Activated T-cell treated with anti-CD3 and anti-CD28 coated beads, Interleukin-2, amount 50 U/mL, for 24 hours (primary cell): Measurements from ENCODE around the gene ESPN.

Experiments used
- DNase-seq: peaks from one replicate; pipeline ENCODE4 v3.0.0-alpha.2; 2020
- H3K27ac Mint-ChIP-seq: 2 replicates; pipeline ENCODE4 v1.8.0; 2020; ENCODE audit warnings: mild to moderate bottlenecking, mixed read lengths
- H3K27me3 Mint-ChIP-seq: 2 replicates; pipeline ENCODE4 v1.8.0; 2020; ENCODE audit warnings: mixed read lengths
- H3K36me3 Mint-ChIP-seq: 2 replicates; pipeline ENCODE4 v1.8.0; 2020; ENCODE audit warnings: low read depth, mixed read lengths
- H3K4me1 Mint-ChIP-seq: 2 replicates; pipeline ENCODE4 v1.8.0; 2020; ENCODE audit warnings: low read depth, mixed read lengths
- H3K4me3 Mint-ChIP-seq: 2 replicates; pipeline ENCODE4 v1.8.0; 2020; ENCODE audit warnings: mild to moderate bottlenecking, moderate library complexity, mixed read lengths
- H3K9me3 Mint-ChIP-seq: 2 replicates; pipeline ENCODE4 v1.8.0; 2020; ENCODE audit warnings: mixed read lengths

ESPN gene, protein sequence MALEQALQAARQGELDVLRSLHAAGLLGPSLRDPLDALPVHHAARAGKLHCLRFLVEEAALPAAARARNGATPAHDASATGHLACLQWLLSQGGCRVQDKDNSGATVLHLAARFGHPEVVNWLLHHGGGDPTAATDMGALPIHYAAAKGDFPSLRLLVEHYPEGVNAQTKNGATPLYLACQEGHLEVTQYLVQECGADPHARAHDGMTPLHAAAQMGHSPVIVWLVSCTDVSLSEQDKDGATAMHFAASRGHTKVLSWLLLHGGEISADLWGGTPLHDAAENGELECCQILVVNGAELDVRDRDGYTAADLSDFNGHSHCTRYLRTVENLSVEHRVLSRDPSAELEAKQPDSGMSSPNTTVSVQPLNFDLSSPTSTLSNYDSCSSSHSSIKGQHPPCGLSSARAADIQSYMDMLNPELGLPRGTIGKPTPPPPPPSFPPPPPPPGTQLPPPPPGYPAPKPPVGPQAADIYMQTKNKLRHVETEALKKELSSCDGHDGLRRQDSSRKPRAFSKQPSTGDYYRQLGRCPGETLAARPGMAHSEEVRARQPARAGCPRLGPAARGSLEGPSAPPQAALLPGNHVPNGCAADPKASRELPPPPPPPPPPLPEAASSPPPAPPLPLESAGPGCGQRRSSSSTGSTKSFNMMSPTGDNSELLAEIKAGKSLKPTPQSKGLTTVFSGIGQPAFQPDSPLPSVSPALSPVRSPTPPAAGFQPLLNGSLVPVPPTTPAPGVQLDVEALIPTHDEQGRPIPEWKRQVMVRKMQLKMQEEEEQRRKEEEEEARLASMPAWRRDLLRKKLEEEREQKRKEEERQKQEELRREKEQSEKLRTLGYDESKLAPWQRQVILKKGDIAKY

GRCh38 chr1:6424619-6425593, at the start of gene ESPN:
ESPN (plus strand) TSS chr1:6424776; CDS start chr1:6424956, 180 bp downstream.
- Mint-ChIP-seq H3K4me3 (peak within 1 kb of the TSS; percentile 26), H3K27ac (no peak within 1 kb of the TSS), H3K9me3 (no peaks in the 10 kb centered on the region), H3K4me1 (peaks cover 13% of the 10 kb centered on the region), H3K36me3 (no peaks in the 10 kb centered on the region), H3K27me3 (peaks cover 61% of the 10 kb centered on the region)
- DNase-seq = peak; percentile 58

- no peak for DNase-seq
- H3K4me3 Mint-ChIP-seq = no peak overlapping the region
- peaks cover 2% of the 10 kb centered on the region for H3K4me1 Mint-ChIP-seq
- no peak overlapping the region for H3K27ac Mint-ChIP-seq
- H3K36me3 Mint-ChIP-seq = peaks cover 4% of the 10 kb centered on the region
- H3K27me3 Mint-ChIP-seq = no peaks in the 10 kb centered on the region
- peaks cover 2% of the 10 kb centered on the region for H3K9me3 Mint-ChIP-seq
Observed at GRCh38 chr1:6378096-6378746, 46.4 kb upstream of the ESPN start.

- Mint-ChIP-seq H3K36me3 (peaks cover 8% of the 10 kb centered on the region), H3K27ac (no peak overlapping the region), H3K9me3 (peaks cover 2% of the 10 kb centered on the region), H3K27me3 (no peaks in the 10 kb centered on the region), H3K4me3 (no peak overlapping the region), H3K4me1 (no peaks in the 10 kb centered on the region)
- DNase-seq = no peak
Observed at GRCh38 chr1:6380037-6380436, 44.5 kb upstream of the ESPN start.

DNA sequence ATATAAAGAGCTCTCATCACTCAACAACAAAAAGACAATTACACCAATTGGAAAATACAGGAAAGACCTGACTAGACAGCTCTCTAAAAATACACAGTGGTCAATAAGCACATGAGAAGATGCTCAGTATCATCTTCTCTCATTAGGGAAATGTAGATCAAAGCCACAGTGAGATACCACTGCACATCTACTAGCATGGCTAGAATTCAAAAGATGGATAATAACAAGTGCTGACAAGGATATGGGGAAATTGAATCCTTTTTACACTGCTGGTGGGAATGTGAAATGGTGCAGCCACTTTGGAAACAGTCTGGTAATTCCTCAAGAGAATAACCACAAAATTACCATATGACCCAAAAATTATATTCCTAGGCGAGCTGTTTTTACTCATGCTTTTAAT, 40.4 kb upstream of the ESPN start:
- no peak for DNase-seq
- Mint-ChIP-seq H3K4me1 (no peaks in the 10 kb centered on the region), H3K4me3 (no peak overlapping the region), H3K27me3 (no peaks in the 10 kb centered on the region), H3K9me3 (peaks cover 2% of the 10 kb centered on the region), H3K36me3 (peaks cover 14% of the 10 kb centered on the region), H3K27ac (no peak overlapping the region)

- Mint-ChIP-seq H3K27me3 (no peaks in the 10 kb centered on the region), H3K9me3 (peaks cover under 1% of the 10 kb centered on the region), H3K36me3 (peaks cover 14% of the 10 kb centered on the region), H3K27ac (no peak overlapping the region), H3K4me3 (no peak overlapping the region), H3K4me1 (peaks cover 3% of the 10 kb centered on the region)
- no peak for DNase-seq
Observed at GRCh38 chr1:6384962-6385361, 39.6 kb upstream of the ESPN start.

DNA sequence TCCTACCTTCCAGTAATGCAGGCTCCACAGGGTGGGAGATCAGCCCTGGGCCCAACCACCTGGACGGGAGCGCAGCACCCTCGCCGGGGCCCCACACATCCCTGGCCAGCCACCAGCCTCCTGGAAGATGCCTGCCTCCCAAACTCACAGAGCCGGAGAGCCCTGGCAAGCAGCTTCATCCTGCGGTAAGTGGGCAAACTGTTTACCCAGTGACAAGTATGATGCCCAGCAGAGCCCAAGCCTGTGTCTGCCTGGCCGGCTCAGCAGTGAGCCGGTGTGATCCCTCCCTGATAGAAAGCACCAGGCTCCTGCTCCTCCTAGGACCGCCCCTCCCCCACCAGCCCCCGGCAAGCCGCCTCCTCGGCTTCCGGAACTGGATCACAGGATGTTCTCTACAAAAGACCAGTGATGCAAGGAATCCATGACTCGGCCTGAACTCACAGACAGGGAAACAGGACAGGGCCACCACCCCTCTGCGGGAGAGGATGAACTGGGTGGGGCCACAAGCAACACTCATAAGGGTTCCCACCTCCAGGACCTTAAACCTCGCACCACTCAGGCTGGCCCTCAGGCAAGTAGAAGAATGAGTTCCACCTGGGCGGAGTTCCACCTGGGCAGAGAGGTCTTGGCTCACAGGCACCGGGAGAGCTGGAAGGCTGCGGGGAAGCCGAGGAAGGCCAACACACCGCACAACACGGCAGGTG, 38.9 kb upstream of the ESPN start:
- peaks cover 5% of the 10 kb centered on the region for H3K4me1 Mint-ChIP-seq
- peaks cover 15% of the 10 kb centered on the region for H3K36me3 Mint-ChIP-seq
- H3K4me3 Mint-ChIP-seq = no peak overlapping the region
- H3K9me3 Mint-ChIP-seq = no peaks in the 10 kb centered on the region
- H3K27ac Mint-ChIP-seq = no peak overlapping the region
- no peaks in the 10 kb centered on the region for H3K27me3 Mint-ChIP-seq
- DNase-seq = no peak

DNA sequence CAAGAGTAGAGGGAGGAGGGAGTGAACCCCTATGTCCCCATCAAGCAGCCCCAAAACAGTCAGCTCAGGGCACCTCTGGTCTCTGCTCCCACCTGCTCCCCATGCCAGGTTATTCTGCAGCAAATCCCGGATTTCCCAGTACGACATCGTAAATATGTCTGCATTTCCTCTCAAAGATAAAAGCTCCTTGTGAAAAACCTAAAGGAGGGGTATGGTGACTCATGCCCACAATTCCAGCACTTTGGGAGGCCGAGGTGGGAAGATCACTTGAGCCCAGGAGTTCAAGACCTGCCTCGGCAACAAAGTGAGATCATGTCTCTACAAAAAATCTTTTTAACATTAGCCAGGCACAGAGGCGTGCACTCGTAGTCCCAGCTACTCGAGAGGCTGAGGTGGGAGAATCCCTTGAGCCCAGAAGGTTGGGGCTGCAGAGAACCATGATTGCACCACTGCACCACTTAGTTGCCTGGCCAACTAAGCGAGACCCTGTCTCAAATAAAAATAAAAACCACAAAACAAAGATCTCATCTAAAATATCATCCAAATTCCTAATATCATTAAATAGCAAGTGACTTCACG, 38.1 kb upstream of the ESPN start:
- Mint-ChIP-seq H3K27me3 (no peaks in the 10 kb centered on the region), H3K4me1 (peaks cover 7% of the 10 kb centered on the region), H3K9me3 (no peaks in the 10 kb centered on the region), H3K4me3 (no peak overlapping the region), H3K36me3 (peaks cover 15% of the 10 kb centered on the region), H3K27ac (no peak overlapping the region)
- DNase-seq = no peak

- Mint-ChIP-seq H3K9me3 (no peaks in the 10 kb centered on the region), H3K27me3 (no peaks in the 10 kb centered on the region), H3K27ac (no peak overlapping the region), H3K4me3 (no peak overlapping the region), H3K4me1 (peaks cover 26% of the 10 kb centered on the region), H3K36me3 (peaks cover 20% of the 10 kb centered on the region)
- no peak for DNase-seq
Observed at GRCh38 chr1:6389971-6390370, 34.6 kb upstream of the ESPN start.

DNA sequence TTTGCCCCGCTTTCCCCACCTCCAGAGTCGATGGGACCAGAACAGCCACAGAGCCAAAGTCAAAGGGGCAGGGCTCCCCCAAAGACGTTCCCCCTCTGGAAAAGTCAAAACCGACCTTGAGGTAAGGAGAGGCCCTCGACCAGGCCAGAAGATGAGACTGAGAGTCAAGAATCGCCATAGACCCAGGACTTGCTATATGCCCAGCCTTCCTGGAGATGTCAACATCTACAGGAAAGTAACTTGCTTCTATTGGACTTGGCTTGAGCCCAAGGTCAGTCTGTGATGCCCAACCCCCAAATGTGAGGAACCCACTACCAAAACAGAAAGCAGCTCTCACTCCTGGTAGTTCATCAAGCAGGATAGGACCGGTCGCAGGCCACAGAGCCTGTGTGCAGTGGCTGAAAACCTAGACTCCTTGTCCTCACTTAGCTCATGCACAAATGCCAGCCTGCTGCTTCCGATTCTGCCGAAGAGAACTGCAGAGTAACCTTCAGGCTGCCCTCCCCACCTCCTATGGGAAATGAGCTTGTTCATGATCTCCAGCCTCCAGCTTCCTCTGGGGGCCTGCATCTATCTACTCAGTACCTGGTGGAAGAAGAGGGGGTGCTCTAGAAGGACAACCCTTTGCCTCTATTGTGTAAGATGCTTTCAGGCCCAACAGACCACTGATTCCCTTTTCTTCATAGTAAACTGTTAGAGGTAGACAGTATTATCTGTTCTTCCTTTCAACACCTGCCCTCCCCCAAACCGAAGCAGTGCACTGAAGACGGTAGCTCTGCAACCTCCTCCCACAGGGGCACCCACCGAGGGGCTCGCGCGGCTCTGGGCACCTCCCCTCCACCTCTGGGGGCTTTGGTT, 32.4 kb upstream of the ESPN start:
- peaks cover 30% of the 10 kb centered on the region for H3K4me1 Mint-ChIP-seq
- H3K27me3 Mint-ChIP-seq = no peaks in the 10 kb centered on the region
- H3K27ac Mint-ChIP-seq = peak overlapping the region; percentile 77
- no peak for DNase-seq
- peak overlapping the region; percentile 86 for H3K4me3 Mint-ChIP-seq
- peaks cover 15% of the 10 kb centered on the region for H3K36me3 Mint-ChIP-seq
- H3K9me3 Mint-ChIP-seq = no peaks in the 10 kb centered on the region

DNA sequence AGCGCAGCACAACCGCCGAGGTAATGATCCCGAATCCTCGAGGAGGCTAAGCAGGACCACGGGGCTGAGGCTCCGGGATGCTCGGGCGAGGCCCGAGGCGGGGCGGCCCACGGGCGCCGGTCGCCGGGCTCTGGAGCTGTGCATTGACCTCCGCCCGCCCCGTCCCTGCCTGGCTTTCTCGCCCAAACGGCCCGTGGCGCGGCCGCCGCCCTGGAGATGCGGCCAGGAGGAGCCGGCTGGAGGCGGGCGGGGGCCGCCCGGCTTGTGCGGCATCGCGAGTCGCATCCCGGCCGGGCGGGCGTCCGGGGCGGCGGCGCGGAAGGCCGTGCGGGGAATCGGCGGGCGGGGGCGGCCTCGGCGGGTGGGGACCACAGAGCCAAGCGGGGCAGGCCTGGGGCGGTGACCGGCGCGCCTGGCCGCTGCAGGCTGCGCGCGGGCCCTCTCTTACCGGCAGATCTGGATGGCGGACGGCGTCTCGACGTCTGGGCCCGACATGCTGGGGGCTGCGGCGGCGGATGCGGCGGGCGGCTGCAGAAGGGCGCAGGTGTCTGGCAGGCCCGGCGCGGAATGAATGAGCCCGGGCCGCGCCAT, 31.7 kb upstream of the ESPN start:
- DNase-seq = no peak
- peak overlapping the region; percentile 86 for H3K4me3 Mint-ChIP-seq
- H3K4me1 Mint-ChIP-seq = peaks cover 30% of the 10 kb centered on the region
- peak overlapping the region; percentile 92 for H3K27ac Mint-ChIP-seq
- no peaks in the 10 kb centered on the region for H3K9me3 Mint-ChIP-seq
- no peaks in the 10 kb centered on the region for H3K27me3 Mint-ChIP-seq
- H3K36me3 Mint-ChIP-seq = peaks cover 15% of the 10 kb centered on the region

- Mint-ChIP-seq H3K9me3 (no peaks in the 10 kb centered on the region), H3K27ac (peak within 1 kb of the TSS; percentile 95), H3K4me1 (peaks cover 30% of the 10 kb centered on the region), H3K27me3 (no peaks in the 10 kb centered on the region), H3K36me3 (peaks cover 15% of the 10 kb centered on the region), H3K4me3 (peak within 1 kb of the TSS; percentile 86)
- DNase-seq = peak; percentile 94
Observed at GRCh38 chr1:6393400-6394187, 31.0 kb upstream of the ESPN start, which contains the start of gene ACOT7. ACOT7 (minus strand) TSS chr1:6393767; CDS start chr1:6393399, 368 bp downstream.
